EH (cell line): ENCODE results near the gene TMX4.
"Not testable (repeated sequence)": the region's sequence is repeated elsewhere in the genome, so short reads cannot be mapped to it uniquely, and the experiment has no call there.

Source experiments
- DNase-seq: peaks from one replicate; pipeline ENCODE4 v3.0.0-alpha.2; 2015; ENCODE audit warnings: low read depth

The TMX4 gene, protein sequence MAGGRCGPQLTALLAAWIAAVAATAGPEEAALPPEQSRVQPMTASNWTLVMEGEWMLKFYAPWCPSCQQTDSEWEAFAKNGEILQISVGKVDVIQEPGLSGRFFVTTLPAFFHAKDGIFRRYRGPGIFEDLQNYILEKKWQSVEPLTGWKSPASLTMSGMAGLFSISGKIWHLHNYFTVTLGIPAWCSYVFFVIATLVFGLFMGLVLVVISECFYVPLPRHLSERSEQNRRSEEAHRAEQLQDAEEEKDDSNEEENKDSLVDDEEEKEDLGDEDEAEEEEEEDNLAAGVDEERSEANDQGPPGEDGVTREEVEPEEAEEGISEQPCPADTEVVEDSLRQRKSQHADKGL

DNA sequence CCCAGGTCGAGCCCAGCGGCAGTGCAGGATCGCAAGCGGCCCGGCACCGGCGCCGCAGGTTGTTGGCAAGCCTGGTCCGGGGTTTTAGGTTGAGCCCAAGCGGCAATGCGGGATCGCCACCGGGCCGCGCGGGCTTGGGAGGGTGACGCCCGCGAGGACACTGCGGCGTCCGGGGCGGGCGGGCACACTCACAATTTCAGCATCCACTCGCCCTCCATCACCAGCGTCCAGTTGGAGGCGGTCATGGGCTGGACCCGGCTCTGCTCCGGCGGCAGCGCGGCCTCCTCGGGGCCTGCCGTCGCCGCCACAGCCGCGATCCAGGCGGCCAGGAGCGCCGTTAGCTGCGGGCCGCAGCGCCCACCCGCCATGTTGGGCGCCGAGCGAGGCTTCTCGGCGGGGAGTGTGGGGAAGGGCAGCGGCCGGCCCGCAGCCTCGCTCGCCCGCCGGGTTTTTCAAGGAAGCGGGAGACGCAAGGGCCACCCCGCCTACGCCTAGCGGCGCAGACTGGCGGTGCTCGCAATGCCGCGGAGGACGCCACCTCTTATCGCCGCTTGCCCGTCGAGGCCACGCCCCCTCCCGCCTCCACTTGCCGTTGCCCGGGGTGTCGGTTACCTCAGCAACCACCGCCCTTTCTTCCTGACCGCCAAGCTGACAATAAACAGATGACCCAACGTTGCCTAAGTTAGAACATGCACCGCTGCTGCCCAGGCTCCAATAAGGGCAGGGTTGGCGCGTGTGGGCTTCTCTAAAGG lies at the start of gene TMX4:
TSS of gene TMX4 (minus strand) at position 516 of the 752 bp plus-strand sequence. CDS start at position 368, 148 bp downstream.
- DNase-seq, result peak; percentile 94

DNA sequence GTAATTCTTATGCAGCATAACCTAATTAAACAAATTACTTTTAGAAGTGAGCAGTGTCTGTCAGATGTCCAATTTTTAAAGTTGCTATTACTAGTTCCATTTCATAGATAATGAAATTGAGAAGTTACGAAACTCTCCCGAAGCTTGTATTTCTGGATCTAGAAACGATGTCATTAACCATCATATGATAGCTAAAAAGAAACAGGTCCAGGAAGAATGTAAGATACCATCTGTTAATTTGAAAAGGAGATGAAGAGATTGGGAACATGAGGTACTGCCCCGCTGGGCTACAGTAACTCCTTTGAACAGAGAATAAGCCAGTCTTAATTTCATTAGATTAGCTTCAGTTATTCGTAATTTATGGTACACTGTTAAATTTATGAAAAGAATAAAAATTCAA lies 47.5 kb upstream of the TMX4 start:
- no peak for DNase-seq

DNA sequence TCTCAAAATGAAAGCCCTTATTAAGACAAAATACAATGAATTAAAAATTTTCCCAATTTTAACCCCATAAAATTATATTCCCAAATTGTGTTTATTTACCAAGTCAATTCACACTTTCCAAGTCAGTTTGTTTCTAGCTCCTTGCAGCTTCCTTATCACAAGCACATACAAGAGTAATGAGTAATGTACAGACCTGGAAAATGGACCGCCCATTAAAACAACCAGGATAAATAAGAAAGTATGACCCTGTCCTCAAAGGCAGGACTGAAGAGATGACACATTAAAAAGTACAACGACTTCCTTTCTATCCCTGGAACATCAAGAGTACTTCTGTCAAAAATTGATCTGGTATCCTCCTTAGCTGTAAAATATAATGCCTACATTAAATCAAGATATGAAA lies 47.1 kb upstream of the TMX4 start:
- DNase-seq, result no peak

DNA sequence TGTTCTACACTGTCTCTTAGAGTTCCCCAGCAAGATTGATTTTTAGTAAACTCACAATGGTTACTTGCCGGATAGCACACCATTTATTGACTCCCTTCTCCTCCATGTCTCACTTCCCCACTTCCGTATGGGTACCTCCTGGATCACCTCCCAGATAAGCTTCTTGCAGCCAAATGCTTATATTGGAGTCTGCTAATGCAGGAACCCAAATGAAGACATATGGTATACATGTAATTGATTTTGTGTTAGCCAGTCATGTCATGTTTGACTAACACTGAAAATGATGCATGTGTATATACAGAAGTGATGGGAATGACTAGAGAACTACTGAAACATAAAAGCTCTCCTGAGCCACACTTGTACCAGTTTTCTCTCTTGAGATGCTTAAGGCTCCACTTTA lies 46.1 kb upstream of the TMX4 start:
- no peak for DNase-seq

DNA sequence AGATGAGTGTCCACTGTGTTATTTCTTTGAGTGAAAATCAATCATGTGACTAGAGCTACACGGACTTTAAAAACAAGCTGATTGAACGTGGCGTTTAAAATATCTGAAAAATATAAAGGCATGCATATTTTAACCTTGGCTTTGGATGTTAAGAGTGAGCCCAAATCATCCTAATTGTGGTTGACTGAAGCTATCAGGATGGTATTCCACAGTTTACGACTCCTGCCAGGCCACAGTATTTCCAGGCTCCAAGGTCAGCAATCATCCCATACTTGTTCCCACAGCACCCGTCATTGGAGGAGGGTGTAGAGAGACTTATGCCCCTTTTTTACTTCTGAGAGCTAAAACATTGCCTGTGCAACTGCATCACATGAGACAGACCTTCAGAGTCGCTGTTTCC lies 43.2 kb upstream of the TMX4 start:
- DNase-seq, result peak; percentile 45

DNA sequence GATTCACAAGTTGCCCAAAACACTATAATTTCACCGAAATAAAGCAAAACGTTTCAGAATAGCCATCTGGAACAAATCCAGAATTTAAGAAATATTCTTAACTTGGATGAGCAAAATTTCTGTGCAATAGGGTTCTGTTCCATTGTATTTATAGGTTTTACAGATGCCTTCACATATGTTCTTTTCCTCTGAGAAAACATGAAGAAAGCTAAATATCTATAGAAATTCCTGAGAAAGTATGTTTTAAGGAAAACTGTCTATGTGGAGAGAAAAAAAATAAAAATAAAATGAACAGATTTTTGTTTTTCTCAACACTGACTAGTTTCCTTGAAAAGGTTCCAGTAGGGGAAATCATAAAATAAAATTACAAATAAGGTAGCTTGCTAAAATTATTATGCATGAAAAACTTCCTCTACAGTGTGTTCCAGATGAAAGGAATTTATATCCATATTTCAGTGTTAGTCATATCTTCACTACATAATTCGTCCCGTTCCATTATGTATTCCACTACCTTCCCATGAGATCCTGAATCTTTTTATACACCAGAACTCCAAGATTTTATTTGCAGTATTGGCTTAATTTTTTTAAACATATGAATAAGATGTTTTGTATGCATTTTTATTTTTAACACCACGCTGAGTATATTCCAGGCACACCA lies 42.4 kb upstream of the TMX4 start:
- no peak for DNase-seq

DNA sequence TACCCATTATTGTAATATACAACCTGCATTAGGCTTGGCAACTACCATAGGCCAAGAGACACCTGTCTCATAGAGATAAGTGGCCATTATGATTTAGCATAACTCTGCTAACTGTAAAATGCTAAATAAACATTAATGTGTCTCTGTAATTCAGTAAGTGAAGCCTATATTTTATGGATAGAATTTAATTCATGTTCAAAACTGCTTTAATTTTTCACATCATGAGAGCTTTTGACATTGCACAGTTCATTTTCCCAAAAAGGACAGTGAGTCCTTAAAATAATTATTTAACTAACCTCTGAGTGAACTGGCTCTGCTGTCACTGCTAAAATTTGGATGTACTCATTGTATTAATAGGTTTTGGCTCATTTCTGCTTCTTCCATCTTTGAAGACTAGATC lies 41.4 kb upstream of the TMX4 start:
- DNase-seq, result no peak

DNA sequence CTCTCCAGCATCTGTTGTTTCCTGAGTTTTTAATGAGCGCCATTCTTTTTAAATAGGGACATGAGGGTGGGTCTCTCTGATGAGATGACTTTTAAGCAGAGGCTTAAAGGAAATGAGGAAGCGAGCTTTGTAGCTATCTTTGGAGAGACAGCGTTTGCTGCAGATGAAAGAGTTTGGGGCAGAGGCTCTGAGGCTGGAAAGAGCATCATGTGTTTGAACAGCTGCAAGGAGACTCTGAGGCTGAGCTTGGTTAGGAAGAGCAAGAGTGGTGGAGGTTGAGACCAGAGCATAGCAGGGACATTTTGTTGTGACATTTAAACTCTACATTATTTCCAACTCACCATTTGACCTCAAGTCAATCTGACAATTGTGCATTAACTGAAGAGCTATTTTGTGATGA lies 38.3 kb upstream of the TMX4 start:
- no peak for DNase-seq

DNA sequence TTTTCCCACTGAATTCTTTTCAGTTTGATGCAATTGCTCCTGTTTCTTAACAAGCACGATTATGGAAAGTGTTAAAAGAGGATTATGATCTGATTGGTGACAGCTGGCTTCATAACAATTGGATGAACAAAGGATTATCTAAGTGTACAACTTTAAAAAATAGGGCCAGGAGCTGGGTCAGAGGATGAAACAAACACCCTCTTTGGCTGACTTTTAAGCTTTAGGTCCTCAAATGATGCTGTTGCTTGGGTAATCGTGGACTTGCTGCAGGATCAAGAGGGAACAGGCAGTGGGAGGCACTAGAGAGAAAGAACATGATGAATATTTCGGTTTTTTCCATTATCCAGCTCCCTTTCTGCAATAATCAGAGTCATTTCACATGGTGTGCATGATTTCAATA lies 35.5 kb upstream of the TMX4 start:
- DNase-seq, result no peak

DNA sequence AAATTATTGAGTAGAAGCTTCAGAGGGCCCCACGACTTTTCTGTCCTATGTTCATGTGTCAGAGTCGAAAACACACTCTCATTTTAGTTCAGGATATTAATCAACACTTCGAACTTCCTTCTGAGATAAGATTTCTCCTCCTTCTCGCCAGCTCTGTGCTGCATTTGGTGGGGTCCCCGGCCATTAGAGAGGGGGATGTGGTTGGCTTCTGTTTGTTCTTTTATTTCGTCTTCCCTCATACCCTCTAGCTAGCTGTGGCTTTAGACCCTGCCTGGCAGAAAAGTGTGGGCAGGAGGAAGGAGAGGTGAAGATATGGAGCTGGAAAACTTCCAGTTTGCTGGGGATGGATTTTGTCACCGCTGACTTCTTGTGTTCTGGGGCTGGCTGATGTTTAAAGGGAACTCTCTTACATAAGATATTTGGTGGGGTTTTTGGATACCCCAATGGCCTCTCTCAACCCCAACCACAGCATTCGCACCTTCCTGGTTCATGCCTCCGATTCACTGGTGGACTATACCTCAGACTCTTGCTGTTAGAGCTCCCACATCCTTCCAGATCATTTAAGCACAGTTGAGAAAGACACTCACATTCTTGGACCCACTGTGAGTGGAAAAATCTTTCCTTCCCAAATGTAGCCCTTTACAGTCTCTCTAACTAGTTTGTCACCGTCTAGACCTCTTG lies 30.7 kb upstream of the TMX4 start:
- no peak for DNase-seq

DNA sequence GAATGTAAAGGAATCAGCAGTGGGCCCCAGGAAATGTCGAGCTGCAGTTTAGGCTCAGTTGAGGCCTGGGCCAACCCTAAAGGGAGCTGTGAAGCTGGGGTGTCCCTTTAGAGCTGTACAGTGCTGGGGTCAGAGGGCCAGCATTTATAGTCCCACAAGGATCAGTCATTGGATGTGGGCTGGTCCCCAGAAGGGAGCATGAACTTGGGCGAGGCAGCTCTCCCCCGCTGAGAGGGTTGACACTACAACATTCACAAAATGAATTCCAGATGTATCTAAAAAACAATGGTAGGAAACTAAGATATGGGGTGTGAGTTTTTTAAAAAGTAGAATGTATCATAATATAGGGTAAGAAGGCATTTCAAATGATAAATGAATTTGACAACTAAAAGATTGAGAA lies 29.7 kb upstream of the TMX4 start:
- peak; percentile 37 for DNase-seq

DNA sequence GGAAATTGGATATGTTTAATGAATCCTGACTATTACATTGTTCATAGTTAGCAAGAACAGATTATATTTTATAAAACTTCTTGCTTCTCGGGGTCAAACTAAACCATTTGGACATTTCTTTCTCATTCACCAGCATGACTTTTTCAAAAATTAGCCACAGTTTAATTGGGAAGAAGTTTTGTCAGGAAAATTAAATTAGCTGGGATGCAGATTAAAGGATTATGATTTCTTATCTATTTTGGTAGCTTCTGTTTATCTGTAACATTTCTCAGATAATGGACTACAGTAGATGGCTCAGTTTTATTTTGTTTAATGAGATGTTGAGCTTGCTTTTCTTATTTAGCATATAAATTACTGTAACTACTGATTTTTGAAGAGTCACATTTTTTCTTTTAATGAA lies 26.4 kb upstream of the TMX4 start:
- DNase-seq, result no peak

DNA sequence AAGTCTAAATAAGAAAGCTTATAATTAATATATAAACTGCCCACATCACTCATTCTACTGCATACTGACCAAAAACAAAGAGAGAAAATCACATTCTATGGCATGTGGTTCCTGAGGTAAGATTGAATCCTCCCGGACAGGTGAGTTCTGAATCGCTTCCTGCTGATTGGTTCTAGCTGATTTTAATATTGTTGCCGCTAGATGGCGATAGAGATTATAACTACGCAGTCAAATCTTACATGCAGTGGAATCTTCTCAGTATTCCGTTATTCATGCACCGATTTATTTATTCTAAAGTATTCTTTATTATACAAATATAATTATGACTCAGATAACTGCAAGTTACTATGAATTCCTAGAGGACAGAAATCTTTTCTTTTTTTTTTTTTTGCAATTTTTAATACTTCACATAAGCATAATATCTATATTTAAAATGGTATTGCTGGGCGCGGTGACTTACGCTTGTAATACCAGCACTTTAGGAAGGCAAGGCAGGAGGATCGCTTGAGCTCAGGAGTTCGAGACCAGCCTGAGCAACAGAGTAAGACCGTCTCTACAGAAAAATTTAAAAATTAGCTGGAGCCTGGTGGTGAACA lies 24.2 kb upstream of the TMX4 start:
- DNase-seq, result peak; percentile 62

DNA sequence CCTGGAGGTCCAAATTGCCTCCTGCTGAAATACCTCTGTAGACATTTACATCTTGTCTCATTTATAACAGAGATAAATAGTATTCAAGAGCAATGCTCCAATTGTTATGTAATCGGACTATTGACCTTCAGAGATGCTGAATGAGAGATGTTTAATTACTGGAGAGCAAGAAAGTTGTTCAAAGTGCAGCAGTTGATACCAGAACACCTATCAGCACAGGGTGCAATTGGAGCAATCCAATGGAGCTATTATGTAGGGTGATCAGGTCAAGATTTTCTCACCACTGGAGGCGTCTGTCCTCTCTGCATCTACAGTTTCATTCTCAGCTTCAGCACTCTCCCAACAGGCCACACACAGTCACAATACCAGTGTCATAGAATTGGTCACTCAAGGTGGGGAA lies 19.5 kb upstream of the TMX4 start:
- no peak for DNase-seq

DNA sequence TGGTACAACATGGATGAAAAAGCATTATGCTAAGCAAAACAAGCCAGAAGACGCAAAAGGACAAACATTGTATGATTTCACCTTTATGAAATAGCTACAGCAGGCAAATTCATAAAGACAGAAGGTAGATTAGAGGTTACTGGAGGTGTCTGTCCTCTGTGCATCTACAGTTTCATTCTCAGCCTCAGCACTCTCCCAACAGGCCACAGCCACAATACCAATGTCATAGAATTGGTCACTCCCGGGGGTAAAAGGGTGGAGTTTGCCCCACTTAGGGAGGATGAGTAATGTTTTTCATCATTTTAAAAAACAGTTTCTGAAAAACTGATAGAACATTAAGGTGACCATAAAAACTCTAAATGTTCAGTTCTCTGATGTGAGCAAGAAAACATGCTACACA lies 17.2 kb upstream of the TMX4 start:
- no peak for DNase-seq

DNA sequence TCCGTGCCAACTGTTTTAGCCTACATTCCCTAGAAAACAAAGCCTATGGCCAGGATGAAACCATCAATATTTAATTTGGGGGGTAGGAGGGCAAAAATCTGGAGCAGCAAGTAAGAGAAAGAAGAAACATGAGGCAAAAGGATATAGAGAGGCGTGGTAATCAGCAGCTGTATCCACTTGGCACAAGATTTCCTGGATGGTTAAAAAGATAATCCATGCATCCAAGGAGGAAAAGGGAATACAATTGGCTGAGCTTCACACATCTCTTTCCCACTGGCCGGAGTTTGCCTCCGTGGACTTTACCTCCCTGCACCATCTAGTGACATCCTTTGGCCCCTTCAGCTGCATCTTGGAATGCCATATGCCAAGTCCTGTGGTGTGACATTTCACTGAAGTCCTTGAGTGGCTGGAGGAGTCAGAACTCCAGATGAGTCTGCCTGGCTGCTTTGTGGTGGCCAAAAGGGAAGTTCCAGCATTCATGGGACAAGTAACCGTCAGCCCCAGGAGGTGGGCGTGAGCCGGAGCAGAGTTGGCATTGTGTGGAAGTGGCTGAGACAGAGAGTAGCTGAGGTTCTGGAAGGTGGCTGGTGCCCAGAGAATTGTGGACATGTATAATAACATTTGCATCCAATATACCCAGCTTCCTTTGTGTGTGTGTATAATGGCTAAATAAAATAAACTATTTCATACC lies 13.7 kb upstream of the TMX4 start:
- no peak for DNase-seq

DNA sequence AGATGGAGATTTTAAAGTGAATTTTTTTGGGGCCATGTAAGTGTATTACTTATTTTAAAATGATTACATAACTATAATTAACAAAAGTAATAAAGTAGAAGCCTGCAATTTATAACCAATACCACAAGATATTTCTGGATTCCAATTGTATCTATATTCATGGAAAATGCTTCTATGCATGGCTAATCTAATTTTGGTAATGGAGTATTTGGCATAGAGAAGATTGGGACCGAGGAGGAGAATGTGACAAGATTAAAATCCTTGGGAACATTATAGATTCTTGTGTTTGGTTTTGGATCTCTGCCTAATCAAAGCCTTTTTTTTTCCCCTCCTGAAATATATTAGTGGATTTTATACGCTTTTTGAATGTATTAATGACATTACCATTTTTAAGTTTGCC lies 12.9 kb upstream of the TMX4 start:
- no peak for DNase-seq

DNA sequence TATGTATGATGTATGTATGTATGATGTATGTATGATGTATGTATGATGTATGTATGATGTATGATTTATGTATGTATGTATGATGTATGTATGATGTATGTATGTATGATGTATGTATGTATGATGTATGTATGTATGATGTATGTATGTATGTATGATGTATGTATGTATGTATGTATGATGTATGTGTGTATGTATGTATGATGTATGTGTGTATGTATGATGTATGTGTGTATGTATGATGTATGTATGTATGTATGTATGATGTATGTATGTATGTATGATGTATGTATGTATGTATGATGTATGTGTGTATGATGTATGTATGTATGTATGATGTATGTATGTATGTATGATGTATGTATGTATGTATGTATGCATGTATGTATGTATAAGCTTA lies 12.0 kb upstream of the TMX4 start:
- not testable (repeated sequence) for DNase-seq

DNA sequence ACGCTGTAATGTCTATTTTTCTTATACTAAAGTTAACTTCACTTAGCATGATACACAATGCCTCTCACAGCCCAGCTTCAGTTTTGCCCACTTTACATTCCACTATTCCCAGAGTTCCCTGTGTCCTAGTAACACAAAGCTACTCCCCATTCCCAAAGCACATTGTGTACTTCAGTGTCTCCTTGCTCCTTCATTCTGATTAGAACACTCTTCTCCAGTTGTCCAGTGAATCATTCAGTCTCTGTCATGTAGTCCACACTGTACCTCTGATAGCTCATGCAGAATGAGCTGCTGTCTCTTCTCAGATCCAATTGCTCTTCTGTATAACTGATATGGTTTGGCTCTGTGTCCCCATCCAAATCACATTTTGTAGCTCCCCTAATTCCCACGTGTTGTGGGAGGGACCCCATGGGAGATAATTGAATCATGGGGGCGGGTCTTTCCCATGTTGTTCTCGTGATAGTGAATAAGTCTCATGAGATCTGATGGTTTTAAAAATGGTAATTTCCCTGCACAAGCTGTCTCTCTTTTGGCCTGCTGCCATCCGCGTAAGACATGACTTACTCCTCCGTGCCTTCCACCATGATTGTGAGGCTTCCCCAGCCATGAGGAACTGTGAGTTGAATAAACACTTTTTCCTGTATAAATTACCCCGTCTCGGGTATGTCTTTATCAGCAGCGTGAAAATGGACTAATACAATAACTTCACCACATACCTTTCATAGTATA lies 2.1 kb upstream of the TMX4 start:
- no peak for DNase-seq

DNA sequence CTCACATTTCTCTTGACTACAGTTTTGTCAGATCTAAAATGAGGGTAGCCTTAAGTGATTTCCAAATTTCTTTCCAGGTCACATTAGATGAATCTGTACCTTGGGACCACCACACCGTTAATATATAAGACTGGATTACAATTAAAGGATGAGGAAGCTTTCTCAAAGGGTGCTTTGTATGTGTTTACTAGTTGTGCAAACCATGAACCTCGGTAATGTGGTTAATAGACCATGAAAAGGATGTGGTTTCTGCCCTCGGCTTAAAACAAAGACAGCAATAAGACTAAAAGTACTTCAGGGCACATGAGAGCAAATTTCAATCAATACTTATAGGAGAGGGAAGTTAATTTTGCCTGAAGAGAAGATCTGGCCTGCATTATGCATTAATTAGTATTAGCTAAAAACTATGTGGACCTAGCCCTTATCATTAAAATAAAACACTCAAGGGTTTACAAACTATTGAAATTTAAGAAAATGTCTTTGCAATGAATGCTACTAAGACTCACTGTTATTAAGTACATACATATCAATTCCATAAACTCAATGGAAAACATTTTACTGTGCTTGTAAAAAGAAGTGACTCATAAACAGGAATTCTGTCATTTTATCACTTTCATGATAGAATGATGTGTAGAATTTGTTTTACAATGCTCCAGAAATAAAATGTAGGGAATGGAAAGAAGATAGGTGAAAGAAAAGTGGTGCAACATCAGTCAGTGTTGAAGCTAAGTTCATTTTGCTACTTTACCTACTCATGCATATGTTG lies 936 bp upstream of the TMX4 start:
- peak; percentile 43 for DNase-seq
